GM12878 (cell line): ENCODE results near the gene NDUFV1. TPM values are rescaled to one million over a fixed set of nuclear protein-coding genes. Genes with fewer than 3 reads are reported as not detected.
A peak's percentile ranks its signal among the peaks of the same experiment; 100 is the strongest.

Experiments
- ATF7 ChIP-seq: fragments of 450-650 bp; IDR thresholded peaks from 2 replicates; pipeline ENCODE4 v1.6.1; 2016; ENCODE audit warnings: low read depth, mild to moderate bottlenecking
- CHD1 ChIP-seq: IDR thresholded peaks from 2 replicates; pipeline ENCODE4 v1.6.1; 2012; ENCODE audit warnings: low read depth, low read length, improper control_type of control experiment
- EED ChIP-seq: sonication (generic); IDR thresholded peaks from 2 replicates; pipeline ENCODE4 v1.6.1; 2016; ENCODE audit warnings: antibody characterized with exemption, low read depth
- ETV6 ChIP-seq, 2 experiments: fragments of 450-650 bp in 1 of 2; IDR thresholded peaks in 1 of 2; conservative IDR thresholded peaks in 1 of 2; 2 replicates each; pipeline ENCODE4 v1.6.1; 2014; ENCODE audit warnings: antibody characterized with exemption in 1 of 2, borderline replicate concordance in 1 of 2, low read depth in 1 of 2, mild to moderate bottlenecking in 1 of 2, moderate library complexity in 1 of 2
- FOXM1 ChIP-seq: IDR thresholded peaks from 2 replicates; pipeline ENCODE4 v1.6.1; 2012; ENCODE audit warnings: low read depth, mild to moderate bottlenecking, inconsistent platforms, low read length, moderate library complexity
- IKZF2 ChIP-seq, 2 experiments: fragments of 450-650 bp; IDR thresholded peaks; 2 replicates each; pipeline ENCODE4 v1.6.1; 2017; ENCODE audit warnings: mild to moderate bottlenecking in 2 of 2, moderate library complexity in 2 of 2
- MEF2A ChIP-seq: IDR thresholded peaks from 2 replicates; pipeline ENCODE4 v1.6.1; 2011; ENCODE audit warnings: low read depth, mild to moderate bottlenecking, low read length, moderate library complexity; ENCODE audit not compliant: insufficient read depth
- MTA2 ChIP-seq: fragments of 450-650 bp; IDR thresholded peaks from 2 replicates; pipeline ENCODE4 v1.6.1; 2016; ENCODE audit warnings: low read depth, mild to moderate bottlenecking, moderate library complexity
- NFYA ChIP-seq: IDR thresholded peaks from 2 replicates; pipeline ENCODE4 v1.6.1; 2011; ENCODE audit warnings: low read depth, mild to moderate bottlenecking, low read length, improper control_type of control experiment, borderline replicate concordance
- SMAD1 ChIP-seq: fragments of 450-650 bp; IDR thresholded peaks from 2 replicates; pipeline ENCODE4 v1.6.1; 2018; ENCODE audit warnings: mild to moderate bottlenecking, low read depth; ENCODE audit not compliant: partially characterized antibody
- SP1 ChIP-seq: IDR thresholded peaks from one replicate; pipeline ENCODE4 v1.6.1; 2011; ENCODE audit warnings: low read depth, low read length
- SPI1 ChIP-seq: IDR thresholded peaks from 2 replicates; pipeline ENCODE4 v1.6.1; 2011; ENCODE audit warnings: low read depth, mild to moderate bottlenecking, low read length, moderate library complexity, borderline replicate concordance; ENCODE audit not compliant: insufficient read depth
- STAT1 ChIP-seq: fragments of 450-650 bp; conservative IDR thresholded peaks from 2 replicates; pipeline ENCODE4 v1.6.1; 2014; ENCODE audit warnings: antibody characterized with exemption, mild to moderate bottlenecking
- polyA plus RNA-seq, 11 experiments: library from polyadenylated mRNA; depleted of rRNA in 4 of 11; unstranded in 6 of 11; stranded (reverse) in 5 of 11; fragments of >200 nt; fragmentation: Nextera tagmentation in 4 of 11; fragmentation: Illumina TruSeq in 1 of 11; extraction: Ambion mirVana in 4 of 11; extraction: Trizol in 1 of 11; gene quantifications; 1 replicate in 1 of 11; 2 replicates in 10 of 11; pipeline versions ENCODE4 v1.2.1 to v1.2.3, GENCODE V29; 2011 to 2016; ENCODE audit warnings: inconsistent platforms in 2 of 11, missing spikeins in 2 of 11, low read depth in 1 of 11
- total RNA-seq, 4 experiments: library from RNA; depleted of rRNA in 3 of 4; stranded (reverse); fragments of >200 nt in 3 of 4; fragmentation: Illumina TruSeq in 1 of 4; extraction: Trizol in 1 of 4; gene quantifications; 2 replicates each; pipeline versions ENCODE4 v1.2.1 to v1.2.3, GENCODE V29; 2013 to 2021
- TF ChIP-seq, protein P1 (sequence below): fragments of 450-650 bp; conservative IDR thresholded peaks from 2 replicates; pipeline ENCODE4 v1.6.1; 2017; ENCODE audit warnings: mild to moderate bottlenecking, moderate library complexity
- TF ChIP-seq, protein P2 (sequence below): fragments of 150-350 bp; IDR thresholded peaks from 2 replicates; pipeline ENCODE4 v1.6.1; 2016; ENCODE audit warnings: low read depth, low read length
- TF ChIP-seq, protein P3 (sequence below): fragments of 450-650 bp; IDR thresholded peaks from 2 replicates; pipeline ENCODE4 v1.6.1; 2016; ENCODE audit warnings: mild to moderate bottlenecking
- TF ChIP-seq, protein P4 (sequence below): fragments of 450-650 bp; IDR thresholded peaks from 2 replicates; pipeline ENCODE4 v1.6.1; 2017; ENCODE audit warnings: mild to moderate bottlenecking

Gene NDUFV1
- total and polyA plus RNA-seq, 10 of the 15 experiments (the other 5 are each of a cell fraction or from before 2014, with no cell fraction given): 8.2 to 380 (median 231) TPM

DNA sequence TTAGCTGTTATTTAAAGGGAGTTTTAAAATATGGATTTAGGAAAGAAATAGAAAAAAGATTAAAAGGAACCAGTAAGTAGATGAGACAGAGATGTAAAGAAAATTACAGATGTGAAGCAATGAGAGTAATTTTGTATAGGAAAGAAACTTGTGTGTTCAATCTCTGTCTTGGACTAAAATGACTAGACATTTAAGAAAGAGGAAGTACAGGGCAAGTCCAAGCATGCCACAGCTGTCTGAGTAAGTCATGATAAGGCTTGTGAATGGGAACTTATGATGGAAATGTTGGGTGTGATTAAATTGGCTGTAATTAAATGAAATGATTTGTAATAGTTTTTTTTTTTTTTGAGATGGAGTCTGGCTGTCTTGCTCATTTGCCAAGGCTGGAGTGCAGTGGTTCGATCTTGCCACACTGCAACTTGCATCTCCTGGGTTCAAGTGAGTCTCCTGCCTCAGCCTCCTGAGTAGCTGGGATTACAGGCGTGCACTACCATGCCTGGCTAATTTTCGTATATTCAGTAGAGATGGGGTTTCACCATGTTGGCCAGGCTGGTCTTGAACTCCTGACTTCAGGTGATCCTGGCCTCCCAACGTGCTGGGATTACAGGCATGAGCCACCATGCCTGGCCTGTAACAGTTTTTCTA is 49.7 kb downstream of the NDUFV1 start (continued):
- TF ChIP-seq ETV6 (conservative IDR thresholded peaks at IDR 0.05 in 1 of 2, IDR thresholded peaks at IDR 0.05 in 1 of 2; ENCODE audit: borderline replicate concordance in 1 of 2, low read depth in 1 of 2) (peak in 1 of 2 experiments; percentile 89; a peak in 2 of 4 replicates), CHD1 (0 out of 2 replicates have a peak, but pooled peaks have one; percentile 71), IKZF2 (IDR thresholded peaks at IDR 0.05) (peak; percentile 58 to 63; a peak in 3 of 4 replicates), MTA2 (peak; percentile 51; the same call in 1 of the 2 replicates), EED (peak; percentile 36), ATF7 (0 out of 2 replicates have a peak, but pooled peaks have one; percentile 26), SPI1 (peak; percentile 72; the same call in 1 of the 2 replicates), FOXM1 (peak; percentile 64; the same call in 1 of the 2 replicates), MEF2A (peak; percentile 36; the same call in 1 of the 2 replicates), SP1 (peak; percentile 26), STAT1 (no peak), SMAD1 (no peak), NFYA (no peak)
- TF ChIP-seq, protein P1, sequence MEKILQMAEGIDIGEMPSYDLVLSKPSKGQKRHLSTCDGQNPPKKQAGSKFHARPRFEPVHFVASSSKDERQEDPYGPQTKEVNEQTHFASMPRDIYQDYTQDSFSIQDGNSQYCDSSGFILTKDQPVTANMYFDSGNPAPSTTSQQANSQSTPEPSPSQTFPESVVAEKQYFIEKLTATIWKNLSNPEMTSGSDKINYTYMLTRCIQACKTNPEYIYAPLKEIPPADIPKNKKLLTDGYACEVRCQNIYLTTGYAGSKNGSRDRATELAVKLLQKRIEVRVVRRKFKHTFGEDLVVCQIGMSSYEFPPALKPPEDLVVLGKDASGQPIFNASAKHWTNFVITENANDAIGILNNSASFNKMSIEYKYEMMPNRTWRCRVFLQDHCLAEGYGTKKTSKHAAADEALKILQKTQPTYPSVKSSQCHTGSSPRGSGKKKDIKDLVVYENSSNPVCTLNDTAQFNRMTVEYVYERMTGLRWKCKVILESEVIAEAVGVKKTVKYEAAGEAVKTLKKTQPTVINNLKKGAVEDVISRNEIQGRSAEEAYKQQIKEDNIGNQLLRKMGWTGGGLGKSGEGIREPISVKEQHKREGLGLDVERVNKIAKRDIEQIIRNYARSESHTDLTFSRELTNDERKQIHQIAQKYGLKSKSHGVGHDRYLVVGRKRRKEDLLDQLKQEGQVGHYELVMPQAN: no peak
- TF ChIP-seq, protein P2, sequence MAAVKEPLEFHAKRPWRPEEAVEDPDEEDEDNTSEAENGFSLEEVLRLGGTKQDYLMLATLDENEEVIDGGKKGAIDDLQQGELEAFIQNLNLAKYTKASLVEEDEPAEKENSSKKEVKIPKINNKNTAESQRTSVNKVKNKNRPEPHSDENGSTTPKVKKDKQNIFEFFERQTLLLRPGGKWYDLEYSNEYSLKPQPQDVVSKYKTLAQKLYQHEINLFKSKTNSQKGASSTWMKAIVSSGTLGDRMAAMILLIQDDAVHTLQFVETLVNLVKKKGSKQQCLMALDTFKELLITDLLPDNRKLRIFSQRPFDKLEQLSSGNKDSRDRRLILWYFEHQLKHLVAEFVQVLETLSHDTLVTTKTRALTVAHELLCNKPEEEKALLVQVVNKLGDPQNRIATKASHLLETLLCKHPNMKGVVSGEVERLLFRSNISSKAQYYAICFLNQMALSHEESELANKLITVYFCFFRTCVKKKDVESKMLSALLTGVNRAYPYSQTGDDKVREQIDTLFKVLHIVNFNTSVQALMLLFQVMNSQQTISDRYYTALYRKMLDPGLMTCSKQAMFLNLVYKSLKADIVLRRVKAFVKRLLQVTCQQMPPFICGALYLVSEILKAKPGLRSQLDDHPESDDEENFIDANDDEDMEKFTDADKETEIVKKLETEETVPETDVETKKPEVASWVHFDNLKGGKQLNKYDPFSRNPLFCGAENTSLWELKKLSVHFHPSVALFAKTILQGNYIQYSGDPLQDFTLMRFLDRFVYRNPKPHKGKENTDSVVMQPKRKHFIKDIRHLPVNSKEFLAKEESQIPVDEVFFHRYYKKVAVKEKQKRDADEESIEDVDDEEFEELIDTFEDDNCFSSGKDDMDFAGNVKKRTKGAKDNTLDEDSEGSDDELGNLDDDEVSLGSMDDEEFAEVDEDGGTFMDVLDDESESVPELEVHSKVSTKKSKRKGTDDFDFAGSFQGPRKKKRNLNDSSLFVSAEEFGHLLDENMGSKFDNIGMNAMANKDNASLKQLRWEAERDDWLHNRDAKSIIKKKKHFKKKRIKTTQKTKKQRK: peak; percentile 49; the same call in 1 of the 2 replicates
- TF ChIP-seq, protein P3, sequence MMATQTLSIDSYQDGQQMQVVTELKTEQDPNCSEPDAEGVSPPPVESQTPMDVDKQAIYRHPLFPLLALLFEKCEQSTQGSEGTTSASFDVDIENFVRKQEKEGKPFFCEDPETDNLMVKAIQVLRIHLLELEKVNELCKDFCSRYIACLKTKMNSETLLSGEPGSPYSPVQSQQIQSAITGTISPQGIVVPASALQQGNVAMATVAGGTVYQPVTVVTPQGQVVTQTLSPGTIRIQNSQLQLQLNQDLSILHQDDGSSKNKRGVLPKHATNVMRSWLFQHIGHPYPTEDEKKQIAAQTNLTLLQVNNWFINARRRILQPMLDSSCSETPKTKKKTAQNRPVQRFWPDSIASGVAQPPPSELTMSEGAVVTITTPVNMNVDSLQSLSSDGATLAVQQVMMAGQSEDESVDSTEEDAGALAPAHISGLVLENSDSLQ: no peak
- TF ChIP-seq, protein P4, sequence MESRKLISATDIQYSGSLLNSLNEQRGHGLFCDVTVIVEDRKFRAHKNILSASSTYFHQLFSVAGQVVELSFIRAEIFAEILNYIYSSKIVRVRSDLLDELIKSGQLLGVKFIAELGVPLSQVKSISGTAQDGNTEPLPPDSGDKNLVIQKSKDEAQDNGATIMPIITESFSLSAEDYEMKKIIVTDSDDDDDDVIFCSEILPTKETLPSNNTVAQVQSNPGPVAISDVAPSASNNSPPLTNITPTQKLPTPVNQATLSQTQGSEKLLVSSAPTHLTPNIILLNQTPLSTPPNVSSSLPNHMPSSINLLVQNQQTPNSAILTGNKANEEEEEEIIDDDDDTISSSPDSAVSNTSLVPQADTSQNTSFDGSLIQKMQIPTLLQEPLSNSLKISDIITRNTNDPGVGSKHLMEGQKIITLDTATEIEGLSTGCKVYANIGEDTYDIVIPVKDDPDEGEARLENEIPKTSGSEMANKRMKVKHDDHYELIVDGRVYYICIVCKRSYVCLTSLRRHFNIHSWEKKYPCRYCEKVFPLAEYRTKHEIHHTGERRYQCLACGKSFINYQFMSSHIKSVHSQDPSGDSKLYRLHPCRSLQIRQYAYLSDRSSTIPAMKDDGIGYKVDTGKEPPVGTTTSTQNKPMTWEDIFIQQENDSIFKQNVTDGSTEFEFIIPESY: no peak
- TF ChIP-seq, all 136 proteins: peak for 23
